ENCODE data around the gene PTPRJ.

The PTPRJ gene

DNA sequence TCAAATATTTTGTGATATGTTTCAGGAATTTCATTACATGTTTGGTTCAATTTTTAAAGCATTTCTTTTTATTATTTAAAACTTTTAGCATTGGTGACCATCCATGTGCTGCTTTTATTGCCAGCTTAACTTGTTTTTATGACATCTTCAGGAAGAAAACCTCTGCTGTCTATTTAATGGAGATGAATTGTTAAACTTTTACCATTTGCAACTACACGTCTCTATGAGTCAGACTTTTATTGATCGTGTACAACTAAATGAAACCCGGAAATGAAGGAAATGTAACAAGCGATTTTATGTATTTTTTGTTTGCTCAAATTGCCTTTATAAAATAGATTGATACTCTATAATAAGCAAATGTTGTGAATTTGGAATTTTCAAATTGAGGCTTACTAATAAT, 113.0 kb downstream of the PTPRJ start:
- DNase-seq: no peak

DNA sequence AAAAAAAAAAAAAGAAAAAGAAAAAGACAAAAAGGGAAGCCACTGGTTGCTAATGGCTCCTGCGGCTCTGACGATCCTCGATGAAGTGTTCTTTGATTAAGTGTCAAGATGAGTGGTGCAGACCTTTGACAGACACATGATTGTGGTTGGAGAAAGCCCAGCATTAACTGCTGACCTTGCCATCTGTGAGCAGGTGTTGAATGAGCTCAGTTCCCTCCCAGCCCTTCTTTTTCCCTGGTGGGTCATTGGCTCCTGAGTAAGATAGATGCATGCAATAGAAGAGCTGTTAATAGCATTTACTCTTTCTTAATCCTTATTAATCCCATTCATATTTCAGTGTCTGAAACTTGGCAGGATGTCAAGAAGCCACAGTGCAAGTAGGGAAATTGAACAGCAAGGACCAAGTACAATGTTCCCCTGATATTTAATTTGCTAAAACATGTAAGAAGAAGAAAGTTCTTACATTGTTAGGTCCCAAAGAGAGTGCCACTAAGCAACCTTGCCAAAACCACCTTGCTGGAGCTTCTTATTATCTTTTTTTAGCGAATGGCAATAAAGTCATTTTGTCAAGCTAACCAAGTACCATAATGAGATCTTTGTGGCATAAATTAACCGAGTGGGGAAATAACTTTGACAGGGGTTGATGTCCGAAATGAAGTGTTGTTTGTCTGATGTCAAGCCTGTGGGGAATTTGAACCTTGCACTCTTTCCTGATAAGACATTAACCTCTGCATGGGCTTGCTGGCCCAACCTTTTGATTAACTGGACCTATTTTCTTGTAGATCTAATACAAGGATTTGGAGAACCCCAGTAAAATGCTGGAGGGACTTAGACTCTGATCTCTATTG, 113.7 kb downstream of the PTPRJ start:
- DNase-seq: peak in 1 of 51 donors; percentile 10

DNA sequence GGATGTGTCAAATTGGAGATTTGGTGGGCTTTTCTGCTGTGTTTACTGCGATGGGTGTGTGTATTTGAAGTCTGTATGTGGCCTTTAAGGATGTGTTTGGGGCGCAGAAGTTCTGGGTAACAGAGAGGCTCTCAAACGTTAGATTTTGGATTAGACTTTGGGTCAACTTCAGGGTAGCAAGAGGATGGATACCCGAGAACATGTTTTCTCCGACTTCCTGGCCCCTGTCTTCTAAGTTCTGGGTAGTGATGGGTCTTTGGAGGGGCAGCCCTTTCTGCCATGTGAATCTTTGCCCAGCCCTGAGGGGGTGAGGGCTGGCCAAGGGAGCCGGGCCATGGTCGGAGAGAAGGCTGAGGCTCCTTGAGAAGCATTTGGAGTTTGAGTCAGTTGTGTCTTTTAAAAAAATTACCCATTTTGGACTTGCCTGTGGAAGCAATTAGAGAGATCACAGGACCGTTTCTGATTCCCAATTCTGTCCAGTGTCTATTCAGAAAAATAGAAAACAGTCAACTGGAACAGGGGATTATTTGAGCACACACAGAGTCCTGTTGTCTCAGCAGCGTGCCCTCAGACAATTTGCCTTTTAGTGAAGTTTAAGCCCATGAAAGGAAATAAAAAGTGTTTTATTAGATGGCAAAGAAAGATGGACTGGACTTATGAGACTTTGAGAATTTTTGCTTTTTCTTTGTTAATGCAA, 114.4 kb downstream of the PTPRJ start:
- DNase-seq: peak in 8 of 51 donors; percentile 18 to 76 (median 56)

DNA sequence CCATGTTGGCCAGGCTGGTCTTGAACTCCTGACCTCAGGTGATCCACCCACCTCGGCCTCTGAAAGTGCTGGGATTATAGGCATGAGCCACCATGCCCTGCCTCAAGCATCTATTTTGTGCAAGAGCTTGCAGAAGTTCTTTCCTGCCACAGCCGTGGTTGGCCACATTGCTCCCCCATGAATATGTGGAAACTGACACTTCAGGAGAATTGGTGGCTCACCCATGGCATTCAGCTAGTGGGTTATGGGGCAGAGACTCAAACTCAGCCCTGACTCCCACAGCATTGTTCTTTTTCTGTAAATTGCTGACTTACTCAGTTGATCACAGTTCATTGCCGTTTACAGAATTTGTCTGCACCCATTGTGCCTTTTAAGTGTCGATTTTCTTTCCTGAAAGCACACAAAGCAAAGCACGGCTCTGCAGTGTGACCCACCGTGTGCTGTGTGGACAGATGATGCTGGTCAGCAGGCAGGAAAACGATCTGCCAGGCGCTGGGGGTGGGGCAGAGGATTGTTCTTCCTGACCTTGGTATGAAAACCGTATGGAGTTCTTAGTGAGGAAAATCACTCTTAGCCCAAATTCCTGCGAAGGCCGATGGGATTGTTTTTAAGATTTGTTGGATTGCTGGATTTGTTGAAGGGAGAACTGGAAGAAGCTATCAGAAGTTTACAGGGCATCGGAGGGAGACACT, 115.6 kb downstream of the PTPRJ start:
- peak in 2 of 51 donors; percentile 19 to 36 for DNase-seq

DNA sequence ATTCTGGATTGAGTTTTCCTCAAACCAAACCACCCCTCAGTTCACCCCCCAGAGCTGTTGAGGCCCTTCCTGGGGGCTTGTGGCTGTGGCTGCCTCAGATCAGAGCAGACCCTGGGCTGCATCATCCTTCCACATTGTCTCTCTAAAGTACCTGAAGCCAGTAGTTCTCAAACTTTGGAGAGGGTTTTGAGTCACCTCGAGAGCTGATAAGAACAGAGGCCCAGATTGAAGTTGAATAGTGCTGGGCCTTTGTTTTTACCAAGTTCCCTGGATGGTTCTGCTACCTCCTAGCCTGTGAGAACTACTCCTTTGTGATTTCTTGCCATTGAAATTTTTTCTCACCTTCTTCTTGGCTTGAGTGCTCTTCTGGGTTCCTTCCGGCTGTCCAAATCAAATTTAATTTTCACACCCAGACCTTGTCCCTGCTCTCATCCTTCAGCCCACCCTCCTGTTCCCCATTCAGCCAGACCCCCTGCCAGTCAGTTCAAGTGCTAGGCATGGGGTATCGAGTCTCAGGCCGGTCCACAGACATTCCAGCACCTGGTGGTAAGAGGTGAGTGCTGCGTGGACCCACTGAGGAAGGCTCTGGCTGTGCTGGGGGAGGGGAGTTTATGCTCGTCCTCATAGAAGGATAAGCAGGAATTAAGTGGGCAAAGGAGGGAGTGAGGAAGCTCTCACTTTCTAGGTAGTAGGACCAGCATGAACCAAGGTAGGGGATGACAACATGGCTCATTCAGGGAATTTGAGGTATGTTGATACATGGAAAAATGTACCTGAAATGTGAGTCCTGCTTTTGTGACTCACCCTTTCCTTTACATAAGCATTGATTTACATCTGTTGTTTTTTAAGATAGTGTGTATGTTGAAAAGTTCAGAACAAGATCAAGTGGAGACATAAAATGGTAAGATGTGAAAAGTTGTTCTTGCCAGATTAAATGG, 116.5 kb downstream of the PTPRJ start:
- no peak for DNase-seq

DNA sequence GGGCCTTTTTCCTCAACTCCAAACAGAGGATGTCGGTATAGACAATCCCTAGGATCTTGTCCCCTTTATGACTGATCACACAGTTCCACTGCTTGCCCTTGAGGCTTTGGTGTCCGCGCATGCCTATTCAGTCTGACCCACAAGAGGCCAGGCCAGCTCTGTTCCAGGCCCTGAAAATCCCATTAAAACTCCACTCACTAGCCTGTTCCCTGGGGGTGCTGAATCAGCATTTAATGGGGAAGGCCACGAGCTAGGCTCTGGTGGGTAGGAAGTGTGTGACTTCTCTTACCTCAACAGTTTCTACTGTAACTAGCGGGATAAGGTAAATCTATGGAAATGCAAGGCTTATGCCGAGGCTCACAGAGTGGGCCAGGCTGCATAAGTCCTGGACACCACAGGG, 117.7 kb downstream of the PTPRJ start:
- DNase-seq: no peak

DNA sequence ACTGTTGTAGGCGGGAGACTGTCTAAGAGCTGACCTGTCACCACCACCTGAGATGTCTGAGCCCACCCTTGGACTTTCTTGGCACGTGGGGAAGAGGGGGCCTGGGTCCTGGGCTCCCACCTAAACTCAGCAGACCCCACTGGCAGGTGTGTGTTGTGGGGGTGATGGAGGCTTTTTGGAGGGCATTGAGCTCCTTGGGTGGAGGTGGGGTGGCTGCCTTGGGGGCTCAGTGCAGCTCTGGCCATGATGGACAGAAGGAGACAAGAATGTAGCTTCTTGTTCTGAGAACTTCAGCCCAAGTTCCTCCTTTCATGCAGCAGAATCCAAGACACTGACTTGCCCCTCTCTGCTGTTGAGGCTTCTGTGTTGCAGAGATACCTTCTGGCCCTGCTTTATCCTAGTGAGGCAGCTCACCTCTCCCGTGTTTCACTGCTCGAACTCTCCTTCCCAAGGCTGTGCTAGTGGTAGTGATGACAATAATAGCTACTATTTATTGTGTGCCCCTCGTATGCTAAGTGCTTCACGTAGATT, 119.6 kb downstream of the PTPRJ start:
- no peak for DNase-seq

DNA sequence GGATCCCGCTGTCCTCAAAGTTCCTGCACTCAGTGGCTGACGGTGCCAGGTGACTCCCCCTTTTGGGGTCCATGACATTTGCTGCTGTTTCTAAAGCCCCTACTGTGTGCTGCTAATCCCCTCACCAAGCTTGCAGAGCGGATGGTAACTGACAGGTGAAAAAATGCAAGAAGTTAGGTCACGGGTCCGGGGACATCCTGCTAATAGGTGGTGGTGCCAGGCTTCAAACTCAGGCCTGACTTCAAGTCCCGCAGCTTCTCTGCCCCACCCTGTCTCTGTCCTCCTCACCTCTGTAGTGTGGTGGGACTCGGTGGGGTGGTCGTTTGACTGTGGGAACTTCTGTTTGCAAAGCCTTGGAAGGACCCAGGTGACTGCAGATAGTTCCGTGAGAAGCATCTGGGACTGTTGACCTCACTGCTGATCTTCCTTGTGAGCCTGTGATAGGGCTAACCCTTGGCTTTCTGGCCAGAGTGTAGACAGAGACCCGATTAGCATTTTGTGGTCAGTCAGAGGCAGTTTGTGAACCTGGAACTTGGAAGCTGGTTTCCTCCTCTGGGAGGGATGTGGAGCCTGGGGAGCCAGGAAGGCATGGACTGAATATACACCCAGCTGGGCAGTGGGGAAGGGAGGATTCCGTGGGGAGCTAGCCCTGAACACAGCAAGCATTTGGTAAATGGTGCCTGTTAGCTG, 120.8 kb downstream of the PTPRJ start:
- DNase-seq: no peak

DNA sequence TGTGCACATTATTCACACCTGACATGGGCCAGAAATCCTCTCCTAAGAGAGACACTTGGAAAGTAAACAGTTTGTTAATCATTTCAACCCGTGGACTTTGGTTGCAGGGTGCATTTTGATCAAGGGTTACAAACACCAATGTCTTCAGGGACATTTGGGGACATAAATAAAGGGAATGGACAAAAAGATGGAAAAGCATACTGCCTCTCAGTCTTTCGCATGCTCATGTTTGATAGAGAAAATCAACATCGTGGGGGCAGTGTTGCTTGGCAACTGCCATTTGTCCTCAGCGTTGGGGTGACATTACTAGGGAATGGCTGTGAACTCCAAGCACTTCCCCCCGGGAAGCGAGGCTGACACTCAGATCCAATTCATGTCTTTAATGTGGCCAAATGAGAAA, 121.6 kb downstream of the PTPRJ start:
- peak in 7 of 51 donors; percentile 18 to 44 (median 33) for DNase-seq

DNA sequence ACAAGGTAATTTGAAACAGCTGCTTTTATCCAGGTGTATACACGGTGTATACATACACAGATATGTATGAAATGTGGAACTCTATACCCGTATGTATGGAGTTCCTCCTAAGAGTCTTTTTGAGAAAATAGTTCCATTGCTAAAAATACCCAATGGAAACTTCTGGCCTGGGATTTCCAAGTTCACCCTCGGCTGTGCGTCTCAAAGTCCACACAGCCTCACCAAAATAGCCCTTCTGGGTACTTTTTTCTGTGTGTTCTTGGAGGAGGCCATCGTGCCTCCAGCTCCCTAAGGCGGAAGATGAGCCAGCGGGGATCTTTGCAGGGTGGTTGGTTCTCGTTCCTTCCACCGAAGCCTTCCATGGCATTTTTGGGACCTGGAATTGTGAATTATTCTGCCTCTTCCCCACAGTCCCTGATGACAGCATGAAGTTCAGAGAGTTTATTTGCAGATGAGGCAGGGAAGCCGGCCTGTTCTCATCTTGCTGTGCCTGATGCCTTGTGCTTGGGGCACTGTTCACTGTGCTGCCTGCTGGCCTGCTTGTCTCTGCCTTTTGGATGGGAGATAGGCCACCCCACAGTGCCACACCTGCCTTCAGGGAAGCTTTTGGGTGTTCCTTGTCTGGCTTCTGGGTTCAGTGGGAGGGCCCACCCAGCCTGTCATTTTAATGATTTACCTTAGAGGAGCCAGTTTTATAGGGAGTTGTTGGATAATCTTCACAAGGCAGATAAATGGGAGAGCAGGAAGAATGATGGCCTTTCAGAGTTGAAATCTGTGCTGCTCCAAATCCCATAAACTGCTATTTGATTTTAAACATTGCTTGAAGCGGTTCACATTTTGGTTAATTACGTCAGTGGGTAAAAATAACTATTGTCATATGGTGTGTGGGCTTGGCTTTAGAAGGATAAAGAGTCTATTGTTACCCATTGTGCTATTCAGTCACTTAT, 123.5 kb downstream of the PTPRJ start:
- DNase-seq: peak in 15 of 51 donors; percentile 23 to 85 (median 39)

DNA sequence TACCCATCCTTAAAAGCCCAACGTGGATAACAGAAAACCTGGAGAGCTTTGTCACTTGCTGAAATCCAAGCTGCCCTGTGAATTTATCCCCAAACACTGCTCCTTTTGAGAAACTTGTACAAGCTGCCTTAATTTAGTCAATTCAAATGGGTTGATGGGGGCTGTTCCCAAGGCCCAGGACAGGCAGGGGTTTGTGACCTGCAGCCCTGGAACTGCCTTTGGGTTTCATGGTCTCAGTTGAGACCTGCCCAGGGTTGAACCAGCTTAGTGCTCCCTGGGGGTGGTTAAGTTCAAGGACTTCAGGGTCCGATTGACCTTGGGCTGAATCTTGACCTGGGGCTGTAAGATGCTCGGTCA, 124.2 kb downstream of the PTPRJ start:
- no peak for DNase-seq

DNA sequence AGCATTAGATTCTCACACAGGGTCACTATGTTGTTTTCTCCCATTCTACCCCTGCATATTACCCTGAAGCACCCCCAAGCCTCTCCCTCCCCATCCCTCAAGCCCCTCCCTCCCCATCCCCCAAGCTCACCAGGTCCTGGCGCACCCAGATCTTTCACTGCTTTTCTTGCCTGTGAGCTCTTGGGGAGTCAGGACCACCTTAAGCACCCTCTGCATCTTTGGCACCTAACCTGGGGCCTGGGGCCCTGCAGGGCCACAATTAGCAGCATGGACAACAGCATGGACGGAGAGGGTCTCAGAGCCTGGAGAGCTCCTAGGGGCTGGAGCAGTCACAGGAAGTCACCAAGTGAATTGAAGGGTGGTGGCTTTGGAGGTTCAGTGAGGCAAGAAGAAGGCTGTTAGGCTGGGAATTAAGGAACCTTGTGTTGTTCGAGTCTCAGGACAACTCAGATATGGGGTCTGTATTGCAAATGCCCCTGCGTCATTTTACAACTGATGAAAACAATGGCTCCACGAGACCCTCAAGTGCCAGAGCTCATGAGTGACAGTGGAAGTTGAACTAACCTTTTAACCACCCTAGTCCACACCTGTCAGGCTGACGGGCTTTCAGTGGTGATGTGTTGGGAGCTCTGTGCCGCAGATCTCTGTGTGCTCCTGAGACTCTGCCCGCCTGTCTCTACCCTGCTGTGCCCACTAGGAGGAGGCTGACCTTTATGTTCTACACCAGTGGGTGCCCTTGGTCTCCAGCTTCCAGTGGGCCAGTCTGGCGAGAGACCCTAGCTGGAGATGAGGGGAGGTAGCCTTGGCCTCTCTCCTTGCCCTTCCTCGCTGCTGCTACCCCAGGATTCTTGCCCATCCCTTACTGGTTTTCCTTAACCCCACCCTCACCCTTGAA, 125.0 kb downstream of the PTPRJ start:
- DNase-seq: no peak

DNA sequence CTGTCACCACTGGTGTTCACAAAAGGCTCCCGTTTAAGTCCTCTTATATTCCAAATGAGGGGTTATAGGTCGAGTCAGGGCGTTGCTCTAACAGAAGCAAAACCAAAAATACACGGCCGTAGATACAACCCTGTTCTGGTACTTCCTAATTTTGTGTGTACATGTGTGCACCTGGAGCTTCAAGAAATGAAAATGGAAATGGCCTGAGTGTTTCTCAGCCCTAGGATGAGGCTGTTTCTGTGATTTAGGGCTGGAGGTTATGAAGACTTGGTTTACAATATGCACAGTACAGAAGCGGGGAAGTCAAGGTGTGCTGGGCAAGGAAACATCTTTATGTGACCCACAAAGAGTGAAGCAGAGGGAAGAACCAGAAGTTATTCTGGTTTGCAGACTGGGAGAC, 125.8 kb downstream of the PTPRJ start:
- DNase-seq: no peak

DNA sequence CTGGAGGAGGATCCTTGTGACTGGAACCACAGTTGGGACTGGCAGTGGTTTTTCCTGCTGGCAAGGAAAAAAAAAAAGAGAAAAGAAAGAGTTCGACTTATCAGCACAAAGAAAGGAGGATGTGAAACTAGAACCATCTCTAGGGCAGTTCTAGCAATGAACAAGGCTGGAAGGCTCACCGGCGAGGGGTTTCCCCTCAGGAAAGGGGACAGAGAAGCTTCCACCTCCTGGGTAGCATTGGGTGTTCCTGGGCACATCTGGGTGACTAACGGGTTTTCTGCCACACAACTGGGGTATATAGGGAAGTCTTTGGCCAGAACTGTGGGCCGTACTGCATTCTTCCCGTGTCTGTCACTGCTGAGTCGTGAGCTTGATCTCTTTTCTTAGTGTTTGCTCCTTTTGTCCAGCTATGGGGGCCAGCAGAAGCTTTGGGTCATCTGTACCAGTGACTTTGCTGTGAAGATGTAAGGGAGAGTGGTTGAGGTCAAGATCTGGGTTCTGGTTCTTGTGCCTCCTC, 126.9 kb downstream of the PTPRJ start:
- DNase-seq: no peak

DNA sequence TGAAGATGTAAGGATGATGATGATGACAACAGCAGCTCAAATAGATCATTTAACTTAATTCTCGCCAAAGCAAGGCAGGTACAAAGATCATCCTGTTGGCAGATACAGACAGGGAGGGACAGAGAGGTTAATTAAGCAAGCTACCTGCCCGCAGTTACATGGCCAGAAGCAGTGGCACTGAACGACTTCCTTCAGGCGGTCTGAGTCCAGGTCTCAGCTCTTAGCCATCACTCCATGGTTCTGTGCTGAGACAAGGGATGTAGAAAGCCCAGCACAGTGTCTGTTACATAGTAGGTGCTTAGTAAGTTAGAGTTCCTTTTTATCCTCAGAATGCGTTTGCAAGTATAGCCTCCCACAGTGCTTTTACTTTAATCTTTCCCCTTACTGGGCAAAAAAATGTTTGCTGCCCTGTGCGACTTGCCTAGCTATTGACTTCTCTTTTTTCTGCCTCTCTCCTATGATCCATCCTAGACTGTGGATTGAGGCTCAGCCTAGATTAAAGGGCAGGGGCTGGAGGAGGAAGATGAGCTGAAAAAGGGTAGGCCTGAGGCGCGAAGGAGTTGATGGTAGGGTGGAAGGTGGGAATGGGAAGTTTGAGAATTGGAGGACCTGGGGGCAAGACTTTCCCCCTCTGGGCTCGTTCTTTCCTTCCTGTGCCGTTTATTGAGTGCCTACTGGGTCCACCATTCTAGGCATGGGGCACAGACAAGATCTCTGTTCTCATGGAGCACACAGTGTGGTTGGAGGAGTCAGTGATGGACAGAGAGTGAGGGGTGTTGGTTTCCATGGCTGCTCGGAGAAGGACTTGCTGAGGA, 128.1 kb downstream of the PTPRJ start:
- DNase-seq: no peak

DNA sequence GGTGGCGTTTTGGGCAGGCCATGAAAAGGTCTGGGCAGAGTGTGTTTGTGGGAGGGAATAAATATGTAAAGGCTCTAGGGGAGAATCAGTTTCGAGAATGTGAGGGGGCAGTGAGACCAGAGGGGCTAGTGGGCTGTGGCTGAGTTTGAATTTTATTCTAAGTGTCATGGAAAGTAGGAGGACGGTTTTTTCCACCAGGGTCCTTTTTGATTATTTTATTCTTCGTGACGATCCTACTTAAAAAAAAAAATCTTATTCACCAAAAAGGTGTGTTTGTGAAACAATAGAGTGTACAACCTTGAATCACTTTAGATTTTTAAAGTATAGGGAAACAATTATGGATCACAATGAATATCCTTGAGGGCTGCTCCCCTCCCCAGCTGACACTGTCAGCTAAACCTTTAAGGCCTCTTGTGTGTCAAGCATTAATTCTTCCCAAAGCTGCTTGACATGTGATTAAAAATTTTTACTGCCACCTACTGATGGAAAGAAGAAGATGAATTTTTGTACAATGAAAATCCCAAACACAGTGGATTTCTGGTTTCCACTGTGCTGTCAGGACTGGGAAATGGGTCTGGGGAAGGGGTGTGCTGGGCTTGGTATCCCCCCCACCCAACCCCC, 128.8 kb downstream of the PTPRJ start:
- DNase-seq: peak in 1 of 51 donors; percentile 80

DNA sequence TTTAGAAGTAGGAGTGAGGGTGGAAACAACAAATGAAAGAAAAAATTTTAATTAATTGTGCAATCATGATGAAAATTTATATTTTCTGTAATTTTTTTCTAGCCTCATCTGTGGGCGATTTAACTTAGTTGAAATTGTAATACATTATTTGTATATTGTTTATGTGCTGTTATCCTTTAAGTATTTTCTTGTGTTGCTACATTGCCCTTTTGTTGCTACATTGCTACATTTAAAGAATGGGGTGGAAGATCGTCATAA, 130.1 kb downstream of the PTPRJ start:
- no peak for DNase-seq
